Activated B cell treated with CpG ODN at 0.5 μM for 24 hours (primary cell): ENCODE measurements around the gene USP7. TPM values are rescaled to one million over a fixed set of nuclear protein-coding genes. Genes with fewer than 3 reads are reported as not detected.

Experiments
- ATAC-seq: fragments of 200-7000 bp; cut with Tn5 transposase; one replicate; pipeline ENCODE4 v1.10.0; 2021; ENCODE audit warnings: low read depth, mild to moderate bottlenecking, moderate library complexity
- CTCF ChIA-PET: fragments of 350-600 bp; sonication (Branson Sonifier 250); formaldehyde crosslinking; loops from one replicate; lab custom pipeline; 2021; ENCODE audit warnings: antibody characterized with exemption; lab: Charles Lee
- POLR2A ChIA-PET: fragments of 350-600 bp; sonication (Branson Sonifier 250); formaldehyde crosslinking; loops from one replicate; lab custom pipeline; 2021; ENCODE audit warnings: antibody characterized with exemption; lab: Charles Lee
- DNase-seq: peaks from one replicate; pipeline ENCODE4 v3.0.0; 2022
- H3K27ac Mint-ChIP-seq: one replicate; pipeline ENCODE4 v1.8.0; 2020; ENCODE audit warnings: mixed read lengths
- H3K27me3 Mint-ChIP-seq: one replicate; pipeline ENCODE4 v1.8.0; 2021; ENCODE audit warnings: mixed read lengths
- H3K36me3 Mint-ChIP-seq: one replicate; pipeline ENCODE4 v1.8.0; 2021; ENCODE audit warnings: low read depth, mixed read lengths
- H3K4me1 Mint-ChIP-seq: one replicate; pipeline ENCODE4 v1.8.0; 2021; ENCODE audit warnings: mixed read lengths
- H3K4me3 Mint-ChIP-seq: one replicate; pipeline ENCODE4 v1.8.0; 2020; ENCODE audit warnings: mild to moderate bottlenecking, mixed read lengths
- H3K9me3 Mint-ChIP-seq: one replicate; pipeline ENCODE4 v1.8.0; 2020; ENCODE audit warnings: mixed read lengths
- CTCF ChIP-seq: fragments of 200-600 bp; IDR thresholded peaks from one replicate; pipeline ENCODE4 v1.8.0; 2022; ENCODE audit warnings: antibody characterized with exemption, mild to moderate bottlenecking
- intact Hi-C: fragments of 100-400 bp; cut with micrococcal nuclease; formaldehyde crosslinking; loops from one replicate; pipeline ENCODE4 v1.15.1; 2024
- total RNA-seq: library from RNA; stranded (reverse); gene quantifications from 2 replicates; pipeline ENCODE4 v1.2.3, GENCODE V29; 2022

Gene USP7
- total RNA-seq, 1 donor from 2014 or later = 193 TPM

GRCh38 chr16:8899709-8900317 lies 63.9 kb downstream of the USP7 start:
- Mint-ChIP-seq H3K4me3 (no peak overlapping the region), H3K4me1 (no peaks in the 10 kb centered on the region), H3K27ac (no peak overlapping the region), H3K27me3 (no peaks in the 10 kb centered on the region), H3K9me3 (no peaks in the 10 kb centered on the region), H3K36me3 (peaks cover 92% of the 10 kb centered on the region)
- DNase-seq (no peak), ATAC-seq (no peak)
- intact Hi-C loops = loop anchor here (10.0 kb wide), 1 partner anchor 1285 kb away; the partner anchor contains the start of gene GRIN2A
- ChIA-PET POLR2A (no interaction called here), CTCF (interaction anchor here (0.8 to 1.0 kb wide), 2 partner anchors 20 to 235 kb away, joined by 3 read pairs; no protein-coding TSS in a partner anchor)
- TF ChIP-seq CTCF = no peak

- H3K27ac Mint-ChIP-seq = no peak overlapping the region
- intact Hi-C loops = loop anchor here (10.0 kb wide), 1 partner anchor 1286 kb away; the partner anchor contains the start of gene GRIN2A
- no peaks in the 10 kb centered on the region for H3K9me3 Mint-ChIP-seq
- no peaks in the 10 kb centered on the region for H3K4me1 Mint-ChIP-seq
- H3K36me3 Mint-ChIP-seq = peaks cover 94% of the 10 kb centered on the region
- ChIA-PET POLR2A (no interaction called here), CTCF (interaction anchor here (0.8 to 0.9 kb wide), 2 partner anchors 19 to 38 kb away, joined by 3 read pairs; no protein-coding TSS in a partner anchor)
- H3K4me3 Mint-ChIP-seq = no peak overlapping the region
- no peak for DNase-seq
- no peaks in the 10 kb centered on the region for H3K27me3 Mint-ChIP-seq
- no peak for ATAC-seq
- no peak for TF ChIP-seq CTCF
These were observed 64.9 kb downstream of the USP7 start for GRCh38 chr16:8898660-8899318.

- Mint-ChIP-seq H3K4me3 (no peak overlapping the region), H3K36me3 (peaks cover 88% of the 10 kb centered on the region), H3K27ac (no peak overlapping the region), H3K27me3 (no peaks in the 10 kb centered on the region), H3K9me3 (no peaks in the 10 kb centered on the region), H3K4me1 (peaks cover 38% of the 10 kb centered on the region)
- ChIA-PET CTCF (interaction anchor here (1.0 to 1.7 kb wide), 4 partner anchors 11 to 113 kb away, joined by 3 to 6 read pairs (median 4); no protein-coding TSS in a partner anchor), POLR2A (interaction anchor here (0.7 kb wide), 1 partner anchor 48 kb away, joined by 3 read pairs; no protein-coding TSS in a partner anchor)
- TF ChIP-seq CTCF = no peak
- no peak for ATAC-seq
- intact Hi-C loops = loop anchor here (5.0 to 10.0 kb wide), 2 partner anchors 1290 to 1972 kb away; partner anchors contain the start of gene GRIN2A
- DNase-seq = no peak
These were observed 68.9 kb downstream of the USP7 start for GRCh38 chr16:8894736-8895334.

- peaks cover 38% of the 10 kb centered on the region for H3K4me1 Mint-ChIP-seq
- intact Hi-C loops = loop anchor here (5.0 to 10.0 kb wide), 2 partner anchors 1291 to 1973 kb away; partner anchors contain the start of gene GRIN2A
- ATAC-seq = no peak
- DNase-seq = no peak
- H3K27ac Mint-ChIP-seq = no peak overlapping the region
- H3K9me3 Mint-ChIP-seq = no peaks in the 10 kb centered on the region
- TF ChIP-seq CTCF = no peak
- CTCF ChIA-PET = interaction anchor here (0.7 to 1.7 kb wide), 4 partner anchors 8 to 42 kb away, joined by 3 to 6 read pairs (median 4); no protein-coding TSS in a partner anchor
- no peak overlapping the region for H3K4me3 Mint-ChIP-seq
- POLR2A ChIA-PET = interaction anchor here (0.7 to 5.0 kb wide), 3 partner anchors 24 to 48 kb away, joined by 3 to 50 read pairs (median 3); partner anchors contain the start of gene CARHSP1
- H3K36me3 Mint-ChIP-seq = peaks cover 83% of the 10 kb centered on the region
- no peaks in the 10 kb centered on the region for H3K27me3 Mint-ChIP-seq
These were observed 69.6 kb downstream of the USP7 start for GRCh38 chr16:8893976-8894690.
